ENCODE data around the gene SURF2. TPM values are rescaled to one million over a fixed set of nuclear protein-coding genes. Genes with fewer than 3 reads are reported as not detected.

SURF2 gene
- total and polyA plus RNA-seq, 8 donors, result 11.8 to 23.0 (median 16.3) TPM

GRCh38 chr9:133408042-133408441, 51.7 kb downstream of the SURF2 start:
- ATAC-seq (no peak), DNase-seq (no peak)
- Histone ChIP-seq H3K27ac (no peak overlapping the region), H3K36me3 (peaks cover 0 to 92% of the 10 kb centered on the region in 2 donors), H3K9me3 (no peaks in the 10 kb centered on the region), H3K27me3 (no peaks in the 10 kb centered on the region), H3K4me3 (no peak overlapping the region), H3K4me1 (no peaks in the 10 kb centered on the region)
- TF ChIP-seq CTCF (IDR thresholded peaks at IDR 0.05), result no peak
- intact Hi-C loops (cut with DNase I), result loop anchor here in 1 of 2 donors (10.0 kb wide), 1 partner anchor 77 kb away; no protein-coding TSS in a partner anchor

Other genes with a start within 250 kb of the SURF2 start
- 10 to 100 TPM; 56.4 to 58.9 TPM for gene RALGDS, start 235.3 kb upstream of the SURF2 start, total RNA-seq
- gene RALGDS, start 235.3 kb upstream of the SURF2 start, polyA plus RNA-seq (ENCODE audit: insufficient read length in 6 of 6), result 10 to 100 TPM; 43.5 to 54.3 (median 48.2) TPM
- 10 to 100 TPM; 22.2 to 45.1 TPM for gene GBGT1, start 192.6 kb upstream of the SURF2 start, total RNA-seq
- 1 to 10 TPM; 2.7 to 5.7 (median 4.6) TPM for gene GBGT1, start 192.6 kb upstream of the SURF2 start, polyA plus RNA-seq (ENCODE audit: insufficient read length in 6 of 6)
- not detected for gene OBP2B, start 147.3 kb upstream of the SURF2 start, total RNA-seq
- gene OBP2B, start 147.3 kb upstream of the SURF2 start, polyA plus RNA-seq (ENCODE audit: insufficient read length in 6 of 6), result not detected
- 1 to 10 TPM; 5.7 to 7.9 TPM for gene ABO, start 81.3 kb upstream of the SURF2 start, total RNA-seq
- 1 to 10 TPM; 2.6 to 6.3 (median 4.3) TPM for gene ABO, start 81.3 kb upstream of the SURF2 start, polyA plus RNA-seq (ENCODE audit: insufficient read length in 6 of 6)
- 10 to 100 TPM; 10.9 to 16.7 TPM for gene SURF6, start 20.4 kb upstream of the SURF2 start, total RNA-seq
- 10 to 100 TPM; 25.6 to 31.4 (median 26.6) TPM for gene SURF6, start 20.4 kb upstream of the SURF2 start, polyA plus RNA-seq (ENCODE audit: insufficient read length in 6 of 6)
- 10 to 100 TPM; 21.8 to 29.2 TPM for gene MED22, start 8.4 kb upstream of the SURF2 start, total RNA-seq
- gene MED22, start 8.4 kb upstream of the SURF2 start, polyA plus RNA-seq (ENCODE audit: insufficient read length in 6 of 6), result 10 to 100 TPM; 23.2 to 28.2 (median 26.3) TPM
- 1,000 to 10,000 TPM; 1,624 to 1,706 TPM for gene RPL7A, start 8.3 kb upstream of the SURF2 start, total RNA-seq
- 1,000 to 10,000 TPM; 2,858 to 3,322 (median 3,107) TPM for gene RPL7A, start 8.3 kb upstream of the SURF2 start, polyA plus RNA-seq (ENCODE audit: insufficient read length in 6 of 6)
- gene SURF1, start 63 bp upstream of the SURF2 start, total RNA-seq, result 10 to 100 TPM; 40.4 to 46.1 TPM
- 10 to 100 TPM; 27.9 to 35.2 (median 30.2) TPM for gene SURF1, start 63 bp upstream of the SURF2 start, polyA plus RNA-seq (ENCODE audit: insufficient read length in 6 of 6)
- gene SURF4, start 19.5 kb downstream of the SURF2 start, total RNA-seq, result 100 to 1,000 TPM; 232 to 252 TPM
- 100 to 1,000 TPM; 117 to 155 (median 122) TPM for gene SURF4, start 19.5 kb downstream of the SURF2 start, polyA plus RNA-seq (ENCODE audit: insufficient read length in 6 of 6)
- under 1 TPM; 0.82 to 0.99 TPM for gene STKLD1, start 19.8 kb downstream of the SURF2 start, total RNA-seq
- 1 to 10 TPM; 3.0 to 6.1 (median 3.6) TPM for gene STKLD1, start 19.8 kb downstream of the SURF2 start, polyA plus RNA-seq (ENCODE audit: insufficient read length in 6 of 6)
- 10 to 100 TPM; 16.9 to 23.4 TPM for gene REXO4, start 61.5 kb downstream of the SURF2 start, total RNA-seq
- gene REXO4, start 61.5 kb downstream of the SURF2 start, polyA plus RNA-seq (ENCODE audit: insufficient read length in 6 of 6), result 10 to 100 TPM; 27.2 to 29.1 (median 28.1) TPM
- 1 to 10 TPM; 1.2 to 4.1 TPM for gene ADAMTS13, start 65.8 kb downstream of the SURF2 start, total RNA-seq
- gene ADAMTS13, start 65.8 kb downstream of the SURF2 start, polyA plus RNA-seq (ENCODE audit: insufficient read length in 6 of 6), result 10 to 100 TPM in 1 of 6 donors, 1 to 10 TPM in 5; 5.9 to 11.1 (median 8.4) TPM
- 10 to 100 TPM; 26.2 to 48.4 TPM for gene CACFD1, start 103.4 kb downstream of the SURF2 start, total RNA-seq
- 10 to 100 TPM; 17.7 to 31.2 (median 25.4) TPM for gene CACFD1, start 103.4 kb downstream of the SURF2 start, polyA plus RNA-seq (ENCODE audit: insufficient read length in 6 of 6)
- 10 to 100 TPM in 1 of 2 donors, 1 to 10 TPM in 1; 7.8 to 22.4 TPM for gene SLC2A6, start 122.5 kb downstream of the SURF2 start, total RNA-seq
- 1 to 10 TPM; 1.9 to 5.4 (median 2.6) TPM for gene SLC2A6, start 122.5 kb downstream of the SURF2 start, polyA plus RNA-seq (ENCODE audit: insufficient read length in 6 of 6)
- gene MYMK, start 168.4 kb downstream of the SURF2 start, total RNA-seq, result not detected
- not detected for gene MYMK, start 168.4 kb downstream of the SURF2 start, polyA plus RNA-seq (ENCODE audit: insufficient read length in 6 of 6)
- gene ADAMTSL2, start 178.2 kb downstream of the SURF2 start, total RNA-seq, result 10 to 100 TPM; 17.3 to 18.5 TPM
- gene ADAMTSL2, start 178.2 kb downstream of the SURF2 start, polyA plus RNA-seq (ENCODE audit: insufficient read length in 6 of 6), result 10 to 100 TPM in 4 of 6 donors, 1 to 10 TPM in 2; 8.0 to 18.3 (median 10.6) TPM

Measured in left lung (tissue), 10 donors.